Measurements from ENCODE around the gene CCDC137. TPM values are rescaled to one million over a fixed set of nuclear protein-coding genes. Genes with fewer than 3 reads are reported as not detected.

Gene CCDC137
- total and polyA plus RNA-seq, 2 experiments from 2014 or later = 16.9 to 23.4 TPM

DNA sequence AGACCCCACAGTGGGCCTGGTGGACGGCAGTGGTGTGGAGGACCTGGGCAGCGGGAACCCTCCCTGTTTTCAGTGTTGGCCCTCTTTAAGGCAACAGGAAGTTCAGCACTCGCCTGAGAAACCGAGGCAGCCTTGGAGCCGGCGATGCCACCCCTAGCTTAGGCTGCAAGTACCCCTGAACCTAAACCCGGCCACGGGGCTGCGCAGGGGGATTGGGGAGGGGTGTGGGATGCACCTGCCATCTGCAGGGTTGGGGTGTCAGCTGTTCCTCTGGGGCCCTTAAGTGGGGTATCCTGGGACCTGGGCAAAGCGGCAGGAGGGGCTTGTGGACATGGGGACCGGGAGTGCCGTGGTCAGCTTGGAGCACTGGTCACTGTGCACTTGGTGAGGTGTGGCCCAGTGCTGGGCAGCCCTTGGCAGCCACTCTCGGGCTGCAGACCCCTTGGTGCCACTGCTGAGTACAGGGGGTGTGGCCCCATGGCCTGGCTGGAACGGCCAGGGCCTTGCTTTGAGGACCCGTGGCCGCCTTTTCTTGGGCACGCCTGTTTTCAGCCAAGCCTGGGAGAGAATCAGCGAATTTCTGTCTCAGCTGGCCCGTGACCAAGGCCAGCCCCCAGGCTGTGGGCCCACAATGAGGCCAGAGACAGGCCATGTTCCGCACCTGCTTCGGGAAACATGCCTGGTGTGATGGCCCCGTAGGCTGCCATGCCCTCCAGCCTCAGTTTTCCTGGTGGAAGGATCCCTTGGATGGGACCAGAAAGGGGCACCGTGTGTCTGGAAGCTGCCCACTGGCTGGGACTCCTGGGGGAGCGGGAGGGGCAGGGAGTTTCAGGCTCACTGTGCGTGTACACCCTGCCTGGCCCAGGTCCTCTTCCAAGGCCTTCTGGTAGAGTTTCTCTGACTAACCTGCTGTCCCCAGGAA, 41.4 kb downstream of the CCDC137 start:
- Histone ChIP-seq H3K27me3 (no peaks in the 10 kb centered on the region), H3K36me3 (peaks cover 28% of the 10 kb centered on the region), H3K4me3 (no peak overlapping the region), H3K27ac (peak overlapping the region; percentile 43), H3K4me1 (ENCODE audit: low read depth) (peaks cover 12% of the 10 kb centered on the region), H3K9me3 (ENCODE audit: low read depth) (no peaks in the 10 kb centered on the region)
- no peak for DNase-seq (ENCODE audit: low read depth in 1 of 2, low spot score in 1 of 2)
- TF ChIP-seq, protein P1, sequence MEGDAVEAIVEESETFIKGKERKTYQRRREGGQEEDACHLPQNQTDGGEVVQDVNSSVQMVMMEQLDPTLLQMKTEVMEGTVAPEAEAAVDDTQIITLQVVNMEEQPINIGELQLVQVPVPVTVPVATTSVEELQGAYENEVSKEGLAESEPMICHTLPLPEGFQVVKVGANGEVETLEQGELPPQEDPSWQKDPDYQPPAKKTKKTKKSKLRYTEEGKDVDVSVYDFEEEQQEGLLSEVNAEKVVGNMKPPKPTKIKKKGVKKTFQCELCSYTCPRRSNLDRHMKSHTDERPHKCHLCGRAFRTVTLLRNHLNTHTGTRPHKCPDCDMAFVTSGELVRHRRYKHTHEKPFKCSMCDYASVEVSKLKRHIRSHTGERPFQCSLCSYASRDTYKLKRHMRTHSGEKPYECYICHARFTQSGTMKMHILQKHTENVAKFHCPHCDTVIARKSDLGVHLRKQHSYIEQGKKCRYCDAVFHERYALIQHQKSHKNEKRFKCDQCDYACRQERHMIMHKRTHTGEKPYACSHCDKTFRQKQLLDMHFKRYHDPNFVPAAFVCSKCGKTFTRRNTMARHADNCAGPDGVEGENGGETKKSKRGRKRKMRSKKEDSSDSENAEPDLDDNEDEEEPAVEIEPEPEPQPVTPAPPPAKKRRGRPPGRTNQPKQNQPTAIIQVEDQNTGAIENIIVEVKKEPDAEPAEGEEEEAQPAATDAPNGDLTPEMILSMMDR (IDR thresholded peaks at IDR 0.05; ENCODE audit: low read depth, low read length) = no peak

DNA sequence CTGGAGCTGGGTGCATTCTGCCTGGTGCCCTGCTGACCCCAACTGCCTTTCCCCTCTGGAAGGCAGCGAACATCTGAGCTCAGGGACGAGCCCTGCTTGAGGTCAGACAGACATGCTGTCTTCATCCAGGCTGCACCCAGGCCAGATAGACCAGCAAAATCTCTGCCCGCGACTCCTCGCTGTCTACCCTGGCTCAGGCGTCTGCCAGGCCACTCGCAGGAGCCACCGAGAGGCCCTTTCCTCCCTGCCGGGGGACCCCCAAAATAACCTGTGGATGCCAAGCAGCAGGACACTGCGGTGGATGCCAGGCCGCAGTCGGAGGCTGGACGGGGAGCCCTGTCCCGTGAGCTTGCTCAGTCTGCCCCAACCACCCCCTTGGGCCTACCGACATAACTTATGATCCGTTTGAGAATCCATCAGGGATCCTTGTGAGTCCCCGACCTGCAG, 42.2 kb downstream of the CCDC137 start:
- no peak overlapping the region for H3K4me3 ChIP-seq
- peaks cover 28% of the 10 kb centered on the region for H3K36me3 ChIP-seq
- H3K27ac ChIP-seq = peak overlapping the region; percentile 43
- TF ChIP-seq, protein P1 (IDR thresholded peaks at IDR 0.05; ENCODE audit: low read depth, low read length) = no peak
- H3K9me3 ChIP-seq (ENCODE audit: low read depth) = no peaks in the 10 kb centered on the region
- H3K27me3 ChIP-seq = no peaks in the 10 kb centered on the region
- H3K4me1 ChIP-seq (ENCODE audit: low read depth) = peaks cover 19% of the 10 kb centered on the region
- DNase-seq (ENCODE audit: low read depth in 1 of 2, low spot score in 1 of 2) = no peak

GRCh38 chr17:81710514-81711308, 44.2 kb downstream of the CCDC137 start:
- peaks cover 20% of the 10 kb centered on the region for H3K4me1 ChIP-seq (ENCODE audit: low read depth)
- H3K27me3 ChIP-seq = no peaks in the 10 kb centered on the region
- peak overlapping the region; percentile 89 for H3K4me3 ChIP-seq
- no peak overlapping the region for H3K27ac ChIP-seq
- DNase-seq (ENCODE audit: low read depth in 1 of 2, low spot score in 1 of 2) = peak in 1 of 2 donors; percentile 33
- H3K9me3 ChIP-seq (ENCODE audit: low read depth) = no peaks in the 10 kb centered on the region
- TF ChIP-seq, protein P1 (IDR thresholded peaks at IDR 0.05; ENCODE audit: low read depth, low read length) = no peak
- H3K36me3 ChIP-seq = peaks cover 18% of the 10 kb centered on the region

DNA sequence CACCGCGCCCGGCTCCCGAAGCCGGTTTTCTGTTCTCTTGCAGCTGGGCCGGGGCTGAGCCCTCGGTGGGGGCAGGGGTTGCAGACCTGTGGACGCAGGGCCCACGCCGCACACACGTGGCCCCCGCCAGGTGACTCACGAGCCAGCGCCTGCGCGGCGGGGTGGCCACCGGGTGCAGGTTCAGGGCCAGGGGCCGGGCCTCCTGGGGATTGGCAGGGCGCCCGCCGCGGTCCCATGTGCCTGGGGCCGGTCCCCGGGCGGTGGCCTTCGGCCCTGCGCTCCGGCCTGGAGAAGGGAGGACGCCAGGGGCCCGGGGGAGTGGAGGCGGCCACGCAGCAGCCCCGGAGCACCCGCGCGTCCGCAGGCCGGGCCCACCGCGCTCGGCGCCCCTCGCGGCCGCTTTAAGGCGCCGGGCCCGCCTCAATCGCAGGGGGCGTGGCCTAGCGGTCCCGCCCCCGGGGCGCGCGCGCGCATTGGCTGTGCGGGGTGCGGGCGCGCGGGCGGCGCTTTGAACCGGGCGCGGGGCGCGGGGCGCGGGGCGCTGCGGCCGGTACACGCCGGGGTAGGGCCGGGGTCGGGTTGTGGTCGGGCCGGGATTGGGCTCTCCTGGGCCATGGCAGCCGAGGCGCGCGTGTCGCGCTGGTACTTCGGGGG, 45.4 kb downstream of the CCDC137 start, which contains the start of gene SLC25A10:
SLC25A10 (plus strand) TSS at position 471 of the 654 bp plus-strand sequence; CDS start at position 614, 143 bp downstream.
- H3K4me1 ChIP-seq (ENCODE audit: low read depth) = peaks cover 20% of the 10 kb centered on the region
- peaks cover 9% of the 10 kb centered on the region for H3K36me3 ChIP-seq
- H3K9me3 ChIP-seq (ENCODE audit: low read depth) = no peaks in the 10 kb centered on the region
- H3K4me3 ChIP-seq = peak within 1 kb of the TSS; percentile 89
- TF ChIP-seq, protein P1 (IDR thresholded peaks at IDR 0.05; ENCODE audit: low read depth, low read length) = no peak
- peak; percentile 79 to 88 for DNase-seq (ENCODE audit: low read depth in 1 of 2, low spot score in 1 of 2)
- H3K27me3 ChIP-seq = no peaks in the 10 kb centered on the region
- peak within 1 kb of the TSS; percentile 50 for H3K27ac ChIP-seq

- DNase-seq (ENCODE audit: low read depth in 1 of 2, low spot score in 1 of 2) = peak; percentile 32 to 54
- H3K36me3 ChIP-seq = peaks cover 3% of the 10 kb centered on the region
- H3K9me3 ChIP-seq (ENCODE audit: low read depth) = no peaks in the 10 kb centered on the region
- peak overlapping the region; percentile 89 for H3K4me3 ChIP-seq
- peak overlapping the region; percentile 50 for H3K27ac ChIP-seq
- H3K27me3 ChIP-seq = no peaks in the 10 kb centered on the region
- H3K4me1 ChIP-seq (ENCODE audit: low read depth) = peaks cover 20% of the 10 kb centered on the region
- TF ChIP-seq, protein P1 (IDR thresholded peaks at IDR 0.05; ENCODE audit: low read depth, low read length) = no peak
Measured at GRCh38 chr17:81712468-81713003, 46.0 kb downstream of the CCDC137 start.

All from cardiac muscle cell (in vitro differentiated cells and primary cell).